ENCODE data around the gene SDC3.

Gene SDC3

GRCh38 chr1:30840904-30841598 lies 67.5 kb downstream of the SDC3 start:
- H3K4me3 ChIP-seq (ENCODE audit: control insufficient read depth, low read depth, low read length): no peak overlapping the region
- DNase-seq (ENCODE audit: low read depth): no peak
- TF ChIP-seq CTCF (IDR thresholded peaks at IDR 0.05; ENCODE audit: control insufficient read depth, insufficient read depth, low read depth, low read length, missing control alignments): no peak

GRCh38 chr1:30839827-30840359 lies 68.7 kb downstream of the SDC3 start:
- no peak for TF ChIP-seq CTCF (IDR thresholded peaks at IDR 0.05; ENCODE audit: control insufficient read depth, insufficient read depth, low read depth, low read length, missing control alignments)
- no peak overlapping the region for H3K4me3 ChIP-seq (ENCODE audit: control insufficient read depth, low read depth, low read length)
- DNase-seq (ENCODE audit: low read depth): no peak

- H3K4me3 ChIP-seq (ENCODE audit: control insufficient read depth, low read depth, low read length): no peak overlapping the region
- TF ChIP-seq CTCF (IDR thresholded peaks at IDR 0.05; ENCODE audit: control insufficient read depth, insufficient read depth, low read depth, low read length, missing control alignments): no peak
- no peak for DNase-seq (ENCODE audit: low read depth)
These were observed 69.6 kb downstream of the SDC3 start for GRCh38 chr1:30838996-30839395.

- TF ChIP-seq CTCF (IDR thresholded peaks at IDR 0.05; ENCODE audit: control insufficient read depth, insufficient read depth, low read depth, low read length, missing control alignments): no peak
- H3K4me3 ChIP-seq (ENCODE audit: control insufficient read depth, low read depth, low read length): no peak overlapping the region
- DNase-seq (ENCODE audit: low read depth): no peak
These were observed 70.9 kb downstream of the SDC3 start for GRCh38 chr1:30837653-30838052.

- no peak for DNase-seq (ENCODE audit: low read depth)
- TF ChIP-seq CTCF (IDR thresholded peaks at IDR 0.05; ENCODE audit: control insufficient read depth, insufficient read depth, low read depth, low read length, missing control alignments): no peak
- H3K4me3 ChIP-seq (ENCODE audit: control insufficient read depth, low read depth, low read length): no peak overlapping the region
These were observed 74.3 kb downstream of the SDC3 start for GRCh38 chr1:30834253-30834652.

GRCh38 chr1:30830537-30830936 lies 78.0 kb downstream of the SDC3 start:
- no peak for DNase-seq (ENCODE audit: low read depth)
- H3K4me3 ChIP-seq (ENCODE audit: control insufficient read depth, low read depth, low read length): no peak overlapping the region
- TF ChIP-seq CTCF (IDR thresholded peaks at IDR 0.05; ENCODE audit: control insufficient read depth, insufficient read depth, low read depth, low read length, missing control alignments): no peak

Measured in AG09309 (cell line).